Stimulated activated CD8-positive, alpha-beta memory T cell treated with anti-CD3 and anti-CD28 coated beads, Interleukin-7, amount 100 ng/mL, for 4 hours (primary cell): ENCODE results near the gene FOXJ1.

ENCODE experiments used
- DNase-seq, 2 donors: peaks; one replicate each; pipeline ENCODE4 v3.0.0-alpha.2; 2020; ENCODE audit warnings: low read depth in 2 of 2

The FOXJ1 gene

DNA sequence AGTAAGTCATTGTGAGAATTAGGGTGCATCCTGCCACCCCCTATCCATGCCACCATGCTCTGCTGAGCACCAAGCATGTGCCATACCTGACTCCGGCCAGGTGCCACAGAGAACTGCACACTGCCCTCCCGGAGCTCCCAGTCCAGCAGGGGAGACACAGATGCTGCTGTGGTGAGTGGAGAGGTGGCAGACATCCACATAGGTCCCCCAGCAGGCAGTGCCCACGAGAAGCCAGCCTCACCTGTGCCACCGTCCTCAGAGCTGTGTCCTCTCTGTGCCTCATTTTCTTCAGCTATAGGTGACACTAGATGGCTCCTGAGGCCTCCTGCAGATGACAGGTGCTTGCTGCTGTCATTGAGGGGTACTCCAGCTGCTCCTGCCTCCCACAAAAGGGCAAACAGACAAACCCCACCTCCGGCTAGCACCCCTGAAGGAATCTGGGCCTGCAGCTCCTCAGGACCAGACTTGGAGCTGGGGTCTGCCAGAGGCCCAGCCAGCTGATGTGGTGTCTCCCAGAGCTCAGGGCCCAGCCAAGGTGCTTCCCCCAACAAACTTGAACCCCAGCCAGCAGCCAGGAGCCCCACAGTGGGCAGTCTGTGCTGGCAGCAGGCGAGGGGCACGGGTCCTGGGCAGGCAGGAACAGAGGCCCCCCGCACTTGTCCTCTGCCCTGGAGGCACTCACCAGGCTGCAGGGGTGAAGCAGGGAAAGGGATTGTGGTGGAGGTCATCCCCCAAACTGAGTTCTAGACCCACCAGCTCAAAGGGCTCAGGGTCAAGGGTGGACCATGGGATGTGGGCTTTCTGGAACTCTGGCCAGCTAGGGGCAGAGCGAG lies 17.1 kb downstream of the FOXJ1 start:
- no peak for DNase-seq

DNA sequence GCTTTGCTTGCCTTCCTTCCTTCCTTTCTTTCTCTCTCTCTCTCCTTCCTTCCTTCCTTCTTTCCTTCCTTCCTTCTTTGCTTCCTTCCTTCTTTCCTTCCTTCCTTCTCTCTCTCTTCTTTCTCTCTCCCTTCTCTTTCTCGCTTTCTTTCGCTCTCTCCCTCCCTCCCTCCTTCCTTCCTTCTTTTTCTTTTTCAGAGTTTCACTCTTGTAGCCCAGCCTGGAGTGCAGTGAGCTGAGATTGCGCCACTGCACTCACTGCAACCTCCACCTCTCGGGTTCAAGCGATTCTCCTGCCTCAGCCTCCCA lies 17.9 kb downstream of the FOXJ1 start:
- DNase-seq, result no peak

- DNase-seq, result no peak
Measured at GRCh38 chr17:76122431-76123190, 18.4 kb downstream of the FOXJ1 start.

- DNase-seq, result no peak
Measured at GRCh38 chr17:76121932-76122430, 19.1 kb downstream of the FOXJ1 start.

GRCh38 chr17:76120658-76121008 lies 20.4 kb downstream of the FOXJ1 start:
- DNase-seq, result no peak

DNA sequence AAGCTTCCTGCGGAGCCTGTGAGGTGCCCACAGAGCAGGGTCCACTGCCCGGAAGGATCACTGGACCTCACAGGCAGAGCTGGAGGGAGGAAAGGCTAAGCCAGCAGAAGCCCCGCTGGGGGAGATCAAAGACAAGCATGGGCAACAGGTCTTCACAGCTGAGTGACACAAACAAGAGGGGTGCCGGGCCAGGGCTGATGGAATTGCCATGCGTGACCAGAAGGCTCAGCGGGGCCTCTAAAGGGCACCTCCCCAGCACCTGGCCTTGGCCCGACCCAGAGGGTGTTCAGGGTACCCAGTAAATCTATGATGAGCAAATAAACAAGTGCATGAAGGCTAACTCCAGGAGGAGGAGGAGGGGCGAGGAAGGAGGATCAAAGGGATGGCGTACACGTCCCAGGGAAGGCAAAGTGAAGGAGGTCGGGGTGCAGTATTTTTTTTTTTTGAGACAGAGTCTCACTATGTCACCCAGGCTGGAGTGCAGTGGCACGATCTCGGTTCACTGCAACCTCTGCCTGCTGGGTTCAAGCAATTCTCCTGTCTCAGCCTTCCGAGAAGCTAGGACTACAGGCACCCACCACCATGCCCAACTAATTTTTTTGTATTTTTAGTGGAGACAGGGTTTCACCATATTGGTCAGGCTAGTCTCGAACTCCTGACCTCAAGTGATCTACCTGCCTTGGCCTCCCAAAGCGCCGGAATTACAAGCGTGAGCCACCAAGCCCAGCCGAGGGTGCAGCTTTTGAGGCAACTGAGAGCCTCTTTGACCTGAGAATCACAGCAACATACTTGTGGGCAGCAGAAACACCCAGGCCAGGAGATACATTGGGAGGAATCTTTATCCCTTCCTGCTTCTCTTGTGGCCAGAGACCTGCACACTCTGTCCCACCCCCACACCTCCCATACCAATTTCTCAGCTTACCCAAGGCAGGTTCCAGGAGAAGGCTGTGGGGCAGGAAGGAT lies 21.4 kb downstream of the FOXJ1 start:
- no peak for DNase-seq

DNA sequence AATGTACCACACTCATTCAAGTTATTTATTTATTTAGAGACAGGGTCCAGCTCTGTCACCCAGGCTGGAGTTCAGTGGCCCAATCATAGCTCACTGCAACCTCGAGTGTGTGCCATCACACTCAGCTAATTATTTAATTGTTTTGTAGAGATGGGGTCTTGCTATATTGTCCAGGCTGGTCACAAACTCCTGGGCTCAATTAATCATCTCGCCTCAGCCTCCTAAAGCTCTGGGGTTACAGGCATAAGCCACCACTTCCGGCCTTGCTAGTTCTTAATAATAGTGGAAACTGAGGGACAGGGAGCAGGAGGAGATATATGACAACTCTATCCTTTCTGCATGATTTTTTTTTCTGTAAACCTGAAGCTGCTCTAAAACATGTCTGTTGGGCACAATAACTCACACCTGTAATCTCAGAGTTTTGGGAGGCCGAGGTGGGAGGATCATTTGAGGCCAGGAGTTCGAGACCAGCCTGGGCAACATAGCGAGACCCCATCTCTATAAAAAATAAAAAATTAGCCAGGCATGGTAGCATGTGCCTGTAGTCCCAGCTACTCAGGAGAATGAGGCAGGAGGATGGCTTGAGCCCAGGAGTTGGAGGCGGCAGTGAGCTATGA lies 25.8 kb downstream of the FOXJ1 start:
- no peak for DNase-seq

DNA sequence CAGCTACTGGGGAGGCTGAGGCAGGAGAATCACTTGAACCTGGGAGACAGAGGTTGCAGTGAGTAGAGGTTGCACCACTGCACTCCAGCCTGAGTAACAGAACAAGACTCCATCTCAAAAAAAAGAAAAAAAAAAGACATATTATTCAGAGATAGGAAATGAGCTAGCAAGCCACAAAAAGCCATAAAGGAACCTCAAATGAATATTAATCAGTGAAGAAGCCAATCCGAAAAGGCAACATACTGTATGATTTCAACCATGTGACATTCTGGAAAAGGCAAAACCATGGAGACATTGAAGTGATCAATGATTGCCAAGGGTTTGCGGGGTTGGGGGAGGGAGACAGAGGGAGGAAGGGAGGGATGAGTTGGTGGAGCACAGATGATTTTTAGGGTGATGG lies 29.1 kb downstream of the FOXJ1 start:
- no peak for DNase-seq

DNA sequence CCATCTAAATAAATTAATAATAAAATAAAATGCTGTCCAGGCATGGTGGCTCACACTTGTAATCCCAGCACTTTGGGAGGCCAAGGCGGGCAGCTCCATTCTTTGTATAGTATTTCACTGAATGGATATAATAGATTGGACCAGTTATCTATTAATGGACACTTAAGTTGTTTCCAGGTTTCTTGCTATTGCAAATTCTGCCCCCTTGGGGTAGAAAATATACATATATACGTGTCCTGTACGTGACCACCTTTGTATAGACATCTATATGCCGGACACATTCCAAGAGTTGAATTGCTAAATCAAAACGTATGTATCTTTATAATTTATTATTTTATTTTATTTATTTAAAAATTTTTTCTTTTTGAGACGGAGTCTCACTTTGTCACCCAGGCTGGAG lies 33.5 kb downstream of the FOXJ1 start:
- no peak for DNase-seq

- DNase-seq, result no peak
Measured at GRCh38 chr17:76106703-76107102, 34.3 kb downstream of the FOXJ1 start.

- DNase-seq, result no peak
Measured at GRCh38 chr17:76104896-76105231, 36.2 kb downstream of the FOXJ1 start.

GRCh38 chr17:76104140-76104895 lies 36.7 kb downstream of the FOXJ1 start:
- no peak for DNase-seq

DNA sequence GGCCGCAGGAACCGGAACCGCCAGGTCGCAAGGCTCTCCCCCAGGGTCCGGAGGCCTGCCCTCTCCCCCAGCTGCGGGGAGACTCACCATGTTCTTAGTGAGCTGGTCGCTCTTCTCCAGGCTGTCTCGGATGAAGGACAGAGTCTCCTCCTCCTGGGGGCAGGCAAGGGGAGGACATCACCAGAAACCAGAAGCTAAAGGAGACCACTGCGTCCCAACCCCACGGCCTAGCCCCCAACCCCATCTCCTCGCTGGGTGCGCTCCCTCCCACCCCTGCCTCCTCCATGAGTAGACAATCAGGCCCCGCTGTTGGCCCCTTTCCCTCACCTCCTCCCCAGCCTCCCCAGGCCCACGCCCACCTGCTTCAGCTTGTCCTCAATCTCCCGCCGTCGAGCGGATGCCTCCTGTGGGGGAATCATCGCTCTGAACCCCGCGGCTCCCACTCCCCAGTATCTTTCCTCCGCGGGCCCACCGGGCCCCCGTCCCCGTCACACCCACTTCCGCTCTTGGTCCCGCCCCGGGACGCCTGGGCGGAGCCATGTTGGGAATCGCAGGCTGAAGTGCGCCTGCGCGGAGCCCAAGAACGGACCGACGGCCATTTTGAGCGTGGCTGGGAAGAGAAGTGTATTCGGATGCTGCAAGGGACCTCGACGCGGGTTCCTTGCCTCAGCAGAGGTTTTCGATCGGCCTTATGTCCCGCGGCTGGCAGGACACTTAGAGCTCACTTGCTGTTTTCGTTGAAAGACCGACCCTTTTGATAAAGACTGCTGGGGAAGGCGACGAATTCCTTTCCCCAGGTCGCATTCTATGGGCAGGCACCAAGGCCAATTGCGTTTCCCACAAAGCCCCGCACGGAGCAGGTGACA lies 37.5 kb downstream of the FOXJ1 start, which contains the start of gene EXOC7:
Gene EXOC7 (minus strand): TSS at position 514 of the 866 bp plus-strand sequence. CDS start 95 bp downstream, at position 419.
- DNase-seq, result peak; percentile 84 to 88

DNA sequence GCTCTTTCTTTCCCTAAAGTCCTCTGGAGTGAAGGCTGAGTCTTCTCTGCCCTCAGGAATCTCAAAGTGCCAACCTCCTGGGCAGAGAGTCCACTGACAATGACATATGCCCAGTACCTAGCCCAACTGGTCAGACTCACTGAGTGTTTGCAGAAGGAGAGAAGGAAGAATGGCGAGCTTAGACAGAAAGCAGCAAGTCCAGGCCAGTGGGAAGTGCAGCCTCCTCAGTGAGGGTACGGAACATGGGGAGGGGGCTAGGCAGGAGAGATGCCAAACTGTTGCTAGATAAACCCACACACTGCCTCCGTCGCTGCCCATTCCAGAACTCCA lies 38.1 kb downstream of the FOXJ1 start:
- no peak for DNase-seq

DNA sequence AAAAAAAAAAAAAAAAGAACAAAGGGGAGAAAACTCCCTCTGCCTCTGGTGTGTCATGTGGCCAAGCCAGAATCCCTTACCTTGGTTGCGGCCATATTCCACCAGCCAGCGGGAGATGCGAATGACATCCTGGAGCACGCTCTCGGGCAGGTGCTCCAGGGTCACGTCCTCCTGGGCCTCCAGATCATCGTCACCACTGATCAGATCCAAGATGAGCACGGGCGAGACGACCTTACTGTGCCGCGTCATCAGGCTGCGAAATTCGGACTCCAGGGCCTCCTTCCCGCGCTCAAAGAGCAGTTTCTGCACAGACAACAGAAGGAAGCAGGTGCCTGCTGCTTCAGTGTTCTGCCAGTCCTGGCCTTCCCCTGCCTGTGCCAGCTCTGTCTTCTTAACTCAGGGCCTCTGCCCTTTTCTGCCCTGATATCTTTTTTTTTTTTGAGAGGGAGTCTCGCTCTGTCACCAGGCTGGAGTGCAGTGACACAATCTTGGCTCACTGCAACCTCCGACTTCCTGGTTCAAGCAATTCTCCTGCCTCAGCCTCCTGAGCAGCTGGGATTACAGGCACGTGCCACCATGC lies 43.2 kb downstream of the FOXJ1 start:
- DNase-seq, result no peak

GRCh38 chr17:76095943-76096342 lies 45.1 kb downstream of the FOXJ1 start:
- DNase-seq, result no peak

- no peak for DNase-seq
Measured at GRCh38 chr17:76094046-76094445, 47.0 kb downstream of the FOXJ1 start.

- DNase-seq, result no peak
Measured at GRCh38 chr17:76092526-76093413, 48.3 kb downstream of the FOXJ1 start.
